Measurements from ENCODE around the gene FPR1.

DNA sequence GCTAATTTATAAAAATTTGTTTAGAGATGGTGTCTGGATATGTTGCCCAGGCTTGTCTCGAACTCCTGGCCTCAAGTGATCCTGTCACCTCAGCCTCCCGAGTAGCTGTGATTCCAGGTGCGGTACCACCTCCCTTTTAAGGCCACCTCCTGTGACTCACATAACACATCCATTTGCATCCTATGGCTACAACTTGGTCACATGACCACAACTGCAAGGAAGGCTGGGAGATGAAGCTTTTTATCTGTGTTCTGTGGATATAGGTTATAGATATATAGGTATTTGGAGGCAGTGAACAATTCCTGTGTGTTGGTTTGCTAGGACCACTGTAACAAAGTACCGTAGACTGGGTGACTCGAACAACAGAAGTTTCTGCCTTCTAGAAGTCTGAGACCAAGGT, 52.5 kb downstream of the FPR1 start:
- TF ChIP-seq POLR2AphosphoS5 (IDR thresholded peaks at IDR 0.05): no peak
- TF ChIP-seq POLR2A (IDR thresholded peaks at IDR 0.05): no peak
- TF ChIP-seq CTCF (IDR thresholded peaks at IDR 0.05): no peak
- TF ChIP-seq EP300 (IDR thresholded peaks at IDR 0.05): no peak
